ENCODE data around the gene TNFAIP3.

The TNFAIP3 gene

DNA sequence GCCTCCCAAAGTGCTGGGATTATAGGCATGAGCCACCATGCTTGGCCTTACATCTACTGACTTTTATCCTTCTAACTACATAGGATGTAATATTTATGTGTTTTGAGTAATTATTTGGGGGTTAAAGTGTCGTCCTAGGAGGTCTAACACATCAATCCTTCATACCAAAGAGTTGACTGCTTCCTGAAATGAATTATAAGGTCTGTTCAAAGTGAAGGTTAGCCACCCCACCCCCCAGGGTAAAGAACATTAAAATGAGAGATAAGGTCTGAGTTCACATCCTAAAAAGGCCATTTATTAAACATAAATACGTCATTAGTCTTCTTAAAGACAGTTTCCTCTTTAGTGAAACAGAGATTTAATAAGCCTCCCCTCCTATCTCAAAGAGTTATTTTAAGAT is 33.8 kb downstream of the TNFAIP3 start:
- Histone ChIP-seq H3K36me3 (ENCODE audit: control insufficient read depth, insufficient read depth, low read length) (no peaks in the 10 kb centered on the region), H3K4me1 (ENCODE audit: control insufficient read depth, insufficient read depth, low read length) (no peaks in the 10 kb centered on the region), H3K4me3 (ENCODE audit: insufficient read depth, low read depth, low read length) (no peak overlapping the region), H3K27ac (ENCODE audit: insufficient read depth, low read depth, low read length, poor library complexity, severe bottlenecking) (no peak overlapping the region), H3K27me3 (ENCODE audit: control insufficient read depth, insufficient read depth, low read length, poor library complexity, severe bottlenecking) (no peaks in the 10 kb centered on the region), H3K9me3 (ENCODE audit: control insufficient read depth, low read length) (no peaks in the 10 kb centered on the region)
- 100% methylated on average over 1 to 2 of the region's 2 CpGs for WGBS, 2 experiments

- no peaks in the 10 kb centered on the region for H3K4me1 ChIP-seq (ENCODE audit: control insufficient read depth, insufficient read depth, low read length)
- WGBS, 2 experiments, result 100% methylated on average over 1 of the region's 1 CpG
- H3K9me3 ChIP-seq (ENCODE audit: control insufficient read depth, low read length), result no peaks in the 10 kb centered on the region
- no peak overlapping the region for H3K27ac ChIP-seq (ENCODE audit: insufficient read depth, low read depth, low read length, poor library complexity, severe bottlenecking)
- H3K36me3 ChIP-seq (ENCODE audit: control insufficient read depth, insufficient read depth, low read length), result no peaks in the 10 kb centered on the region
- no peak overlapping the region for H3K4me3 ChIP-seq (ENCODE audit: insufficient read depth, low read depth, low read length)
- H3K27me3 ChIP-seq (ENCODE audit: control insufficient read depth, insufficient read depth, low read length, poor library complexity, severe bottlenecking), result no peaks in the 10 kb centered on the region
Observed at GRCh38 chr6:137901454-137901853, 34.4 kb downstream of the TNFAIP3 start.

- H3K36me3 ChIP-seq (ENCODE audit: control insufficient read depth, insufficient read depth, low read length), result no peaks in the 10 kb centered on the region
- H3K27ac ChIP-seq (ENCODE audit: insufficient read depth, low read depth, low read length, poor library complexity, severe bottlenecking), result no peak overlapping the region
- no peaks in the 10 kb centered on the region for H3K9me3 ChIP-seq (ENCODE audit: control insufficient read depth, low read length)
- no peak overlapping the region for H3K4me3 ChIP-seq (ENCODE audit: insufficient read depth, low read depth, low read length)
- 100% methylated on average over 1 of the region's 1 CpG; no CpG with 5 or more reads in 1 of the 2 experiments for WGBS, 2 experiments
- no peaks in the 10 kb centered on the region for H3K27me3 ChIP-seq (ENCODE audit: control insufficient read depth, insufficient read depth, low read length, poor library complexity, severe bottlenecking)
- H3K4me1 ChIP-seq (ENCODE audit: control insufficient read depth, insufficient read depth, low read length), result no peaks in the 10 kb centered on the region
Observed at GRCh38 chr6:137902699-137903098, 35.6 kb downstream of the TNFAIP3 start.

GRCh38 chr6:137903274-137903932 is 36.3 kb downstream of the TNFAIP3 start:
- Histone ChIP-seq H3K27ac (ENCODE audit: insufficient read depth, low read depth, low read length, poor library complexity, severe bottlenecking) (no peak overlapping the region), H3K9me3 (ENCODE audit: control insufficient read depth, low read length) (no peaks in the 10 kb centered on the region), H3K4me1 (ENCODE audit: control insufficient read depth, insufficient read depth, low read length) (no peaks in the 10 kb centered on the region), H3K4me3 (ENCODE audit: insufficient read depth, low read depth, low read length) (no peak overlapping the region), H3K27me3 (ENCODE audit: control insufficient read depth, insufficient read depth, low read length, poor library complexity, severe bottlenecking) (no peaks in the 10 kb centered on the region), H3K36me3 (ENCODE audit: control insufficient read depth, insufficient read depth, low read length) (no peaks in the 10 kb centered on the region)
- WGBS, 2 experiments, result 92 to 95% methylated on average over 6 to 7 of the region's 7 CpGs

DNA sequence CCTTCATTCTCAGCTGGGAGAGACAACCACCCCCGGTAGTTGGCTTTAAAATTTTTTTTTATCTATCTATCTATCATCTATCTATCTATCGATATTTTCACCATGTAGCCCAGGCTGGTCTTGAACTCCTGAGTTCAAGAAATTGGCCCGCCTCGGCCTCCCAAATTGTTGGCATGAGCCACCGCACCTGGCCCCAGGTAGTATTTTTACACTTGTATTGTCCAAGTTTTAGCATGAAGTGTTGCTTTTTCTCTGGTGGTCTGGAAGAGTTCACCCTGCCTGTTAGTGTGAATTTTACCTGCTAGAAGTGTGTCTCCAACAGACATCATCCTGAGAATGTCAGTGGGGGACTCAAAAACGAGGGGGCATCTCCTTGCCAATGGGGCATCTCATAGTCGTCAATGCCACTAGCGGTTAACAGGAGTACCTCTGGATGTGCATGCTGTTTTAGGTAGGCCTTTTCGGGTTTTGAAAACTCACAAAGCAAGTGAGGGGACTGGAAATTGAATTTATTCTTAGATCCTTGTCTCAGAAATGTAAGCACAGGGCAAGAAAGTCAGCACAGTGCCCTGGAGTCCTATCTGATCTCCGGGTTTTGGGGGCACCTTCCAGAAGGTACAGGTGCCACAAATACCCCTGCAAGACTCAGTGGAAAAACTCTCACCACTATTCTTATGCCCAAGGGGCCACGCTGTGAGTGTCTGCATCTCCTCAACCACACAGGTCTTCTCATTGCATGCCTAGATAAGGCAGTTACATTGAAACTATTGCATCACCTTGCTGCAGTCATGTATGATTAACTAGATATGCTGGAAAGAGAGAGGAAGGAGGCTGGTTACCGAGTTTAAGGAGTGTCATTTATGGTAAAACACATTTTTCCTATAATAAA is 37.1 kb downstream of the TNFAIP3 start:
- no peaks in the 10 kb centered on the region for H3K9me3 ChIP-seq (ENCODE audit: control insufficient read depth, low read length)
- no peak overlapping the region for H3K4me3 ChIP-seq (ENCODE audit: insufficient read depth, low read depth, low read length)
- no peaks in the 10 kb centered on the region for H3K36me3 ChIP-seq (ENCODE audit: control insufficient read depth, insufficient read depth, low read length)
- H3K4me1 ChIP-seq (ENCODE audit: control insufficient read depth, insufficient read depth, low read length), result no peaks in the 10 kb centered on the region
- no peaks in the 10 kb centered on the region for H3K27me3 ChIP-seq (ENCODE audit: control insufficient read depth, insufficient read depth, low read length, poor library complexity, severe bottlenecking)
- H3K27ac ChIP-seq (ENCODE audit: insufficient read depth, low read depth, low read length, poor library complexity, severe bottlenecking), result no peak overlapping the region
- 91 to 92% methylated on average over 11 of the region's 12 CpGs for WGBS, 2 experiments

GRCh38 chr6:137904822-137905617 is 38.0 kb downstream of the TNFAIP3 start:
- H3K27ac ChIP-seq (ENCODE audit: insufficient read depth, low read depth, low read length, poor library complexity, severe bottlenecking), result no peak overlapping the region

DNA sequence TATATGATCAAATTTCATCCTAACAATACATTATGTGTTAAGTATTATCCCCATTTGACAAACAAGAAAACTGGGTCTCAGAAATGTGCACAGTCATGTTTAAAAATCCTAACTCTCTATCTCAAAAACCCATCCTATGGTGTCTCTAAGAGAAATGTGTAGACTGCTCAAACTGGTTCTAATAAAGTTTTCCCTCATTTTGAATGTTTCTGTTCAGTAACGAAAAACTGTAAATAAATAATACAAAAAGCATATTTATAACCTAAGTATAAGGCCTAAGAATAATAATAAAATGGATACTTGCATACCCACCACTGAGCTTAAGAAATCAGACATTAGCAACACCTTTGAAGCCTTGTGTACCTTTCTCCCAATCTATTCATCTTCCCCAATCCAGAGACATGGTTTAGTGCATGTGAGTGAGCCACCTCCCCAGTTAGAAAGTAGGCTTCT is 39.0 kb downstream of the TNFAIP3 start:
- no peaks in the 10 kb centered on the region for H3K9me3 ChIP-seq (ENCODE audit: control insufficient read depth, low read length)
- no peaks in the 10 kb centered on the region for H3K27me3 ChIP-seq (ENCODE audit: control insufficient read depth, insufficient read depth, low read length, poor library complexity, severe bottlenecking)
- no CpG with 5 or more reads among the region's 1 CpG for WGBS, 2 experiments
- H3K4me3 ChIP-seq (ENCODE audit: insufficient read depth, low read depth, low read length), result no peak overlapping the region
- no peak overlapping the region for H3K27ac ChIP-seq (ENCODE audit: insufficient read depth, low read depth, low read length, poor library complexity, severe bottlenecking)
- H3K4me1 ChIP-seq (ENCODE audit: control insufficient read depth, insufficient read depth, low read length), result no peaks in the 10 kb centered on the region
- no peaks in the 10 kb centered on the region for H3K36me3 ChIP-seq (ENCODE audit: control insufficient read depth, insufficient read depth, low read length)

More at GRCh38 chr6:137904822-137905617, 38.0 kb downstream of the TNFAIP3 start:
- Histone ChIP-seq H3K36me3 (ENCODE audit: control insufficient read depth, insufficient read depth, low read length) (no peaks in the 10 kb centered on the region), H3K4me1 (ENCODE audit: control insufficient read depth, insufficient read depth, low read length) (no peaks in the 10 kb centered on the region), H3K9me3 (ENCODE audit: control insufficient read depth, low read length) (no peaks in the 10 kb centered on the region), H3K27me3 (ENCODE audit: control insufficient read depth, insufficient read depth, low read length, poor library complexity, severe bottlenecking) (no peaks in the 10 kb centered on the region), H3K4me3 (ENCODE audit: insufficient read depth, low read depth, low read length) (no peak overlapping the region)
- 90 to 94% methylated on average over 11 of the region's 11 CpGs for WGBS, 2 experiments

DNA sequence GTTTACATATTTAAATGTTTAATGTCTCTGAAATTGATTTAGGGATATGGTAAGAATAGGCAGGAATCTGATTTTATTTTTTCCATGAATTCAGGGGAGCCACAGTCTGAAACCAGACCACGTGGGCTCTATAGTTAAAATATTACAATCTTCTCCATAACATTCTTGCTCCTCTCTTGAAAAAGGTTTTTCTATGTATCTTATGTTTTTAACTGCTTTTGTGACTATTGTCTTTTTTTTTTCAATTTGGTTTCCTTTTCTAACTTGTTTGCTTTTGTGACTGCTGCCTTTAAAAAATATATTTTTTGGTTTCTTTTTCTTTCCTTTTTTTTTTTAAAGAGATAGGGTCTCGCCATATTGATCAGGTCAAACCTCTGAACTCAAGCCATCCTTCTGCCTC is 40.1 kb downstream of the TNFAIP3 start:
- Histone ChIP-seq H3K9me3 (ENCODE audit: control insufficient read depth, low read length) (no peaks in the 10 kb centered on the region), H3K27ac (ENCODE audit: insufficient read depth, low read depth, low read length, poor library complexity, severe bottlenecking) (no peak overlapping the region), H3K27me3 (ENCODE audit: control insufficient read depth, insufficient read depth, low read length, poor library complexity, severe bottlenecking) (no peaks in the 10 kb centered on the region), H3K36me3 (ENCODE audit: control insufficient read depth, insufficient read depth, low read length) (no peaks in the 10 kb centered on the region), H3K4me3 (ENCODE audit: insufficient read depth, low read depth, low read length) (no peak overlapping the region), H3K4me1 (ENCODE audit: control insufficient read depth, insufficient read depth, low read length) (no peaks in the 10 kb centered on the region)
- 100% methylated on average over 1 of the region's 2 CpGs; no CpG with 5 or more reads in 1 of the 2 experiments for WGBS, 2 experiments

DNA sequence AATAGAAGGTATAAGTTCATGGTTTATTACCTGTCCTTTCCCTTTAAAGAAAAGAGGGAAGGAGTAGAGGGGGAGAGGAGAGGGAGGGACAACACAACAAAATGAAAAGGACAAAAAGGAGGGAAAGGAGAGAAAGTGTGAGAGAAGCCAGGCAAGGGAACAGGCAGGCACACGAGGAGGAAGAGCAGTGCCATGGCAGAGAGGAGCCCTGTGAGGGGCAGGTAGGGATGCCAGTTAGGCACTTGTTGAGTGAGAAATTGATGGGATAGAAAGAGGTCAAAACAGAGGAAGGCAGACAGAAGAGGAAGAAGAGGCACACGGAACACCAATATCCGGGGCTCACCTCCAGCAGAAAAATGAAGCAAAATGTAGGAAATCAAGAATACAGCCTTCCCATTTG is 42.5 kb downstream of the TNFAIP3 start:
- no peak overlapping the region for H3K27ac ChIP-seq (ENCODE audit: insufficient read depth, low read depth, low read length, poor library complexity, severe bottlenecking)
- no peak overlapping the region for H3K4me3 ChIP-seq (ENCODE audit: insufficient read depth, low read depth, low read length)
- H3K4me1 ChIP-seq (ENCODE audit: control insufficient read depth, insufficient read depth, low read length), result no peaks in the 10 kb centered on the region
- 87 to 91% methylated on average over 3 of the region's 3 CpGs for WGBS, 2 experiments
- no peaks in the 10 kb centered on the region for H3K36me3 ChIP-seq (ENCODE audit: control insufficient read depth, insufficient read depth, low read length)
- H3K27me3 ChIP-seq (ENCODE audit: control insufficient read depth, insufficient read depth, low read length, poor library complexity, severe bottlenecking), result no peaks in the 10 kb centered on the region
- H3K9me3 ChIP-seq (ENCODE audit: control insufficient read depth, low read length), result peaks cover 7% of the 10 kb centered on the region

DNA sequence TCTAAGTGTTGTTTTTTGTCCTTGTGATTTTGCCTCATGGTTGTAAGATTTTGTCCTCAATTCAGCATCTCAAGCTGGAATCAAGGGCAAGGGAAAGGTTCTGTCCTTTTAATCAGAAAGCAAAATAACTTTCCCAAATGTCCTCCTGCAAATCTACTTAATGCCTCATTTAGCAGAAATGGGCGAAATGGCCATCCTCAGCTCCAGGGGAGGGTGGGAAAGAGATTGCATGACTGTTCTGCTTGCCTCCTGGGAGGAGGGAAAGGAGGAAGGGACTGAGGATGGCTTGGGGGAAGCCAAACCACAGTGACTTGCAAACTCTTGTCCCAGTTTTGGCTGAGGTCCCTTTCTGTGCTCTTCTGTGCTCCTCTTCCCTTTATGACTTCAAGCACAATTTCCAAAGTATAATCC is 43.4 kb downstream of the TNFAIP3 start:
- no peak overlapping the region for H3K27ac ChIP-seq (ENCODE audit: insufficient read depth, low read depth, low read length, poor library complexity, severe bottlenecking)
- no peaks in the 10 kb centered on the region for H3K27me3 ChIP-seq (ENCODE audit: control insufficient read depth, insufficient read depth, low read length, poor library complexity, severe bottlenecking)
- no peaks in the 10 kb centered on the region for H3K36me3 ChIP-seq (ENCODE audit: control insufficient read depth, insufficient read depth, low read length)
- no peaks in the 10 kb centered on the region for H3K4me1 ChIP-seq (ENCODE audit: control insufficient read depth, insufficient read depth, low read length)
- peaks cover 7% of the 10 kb centered on the region for H3K9me3 ChIP-seq (ENCODE audit: control insufficient read depth, low read length)
- H3K4me3 ChIP-seq (ENCODE audit: insufficient read depth, low read depth, low read length), result no peak overlapping the region
- WGBS, 2 experiments, result 88 to 94% methylated on average over 1 of the region's 1 CpG

All from ectodermal cell (in vitro differentiated cells).